CD4-positive, alpha-beta T cell treated with Interleukin-4 for 1 hour (primary cell): ENCODE data around the gene SFMBT2.

Experiments
- DNase-seq, 2 donors: peaks; one replicate each; pipeline ENCODE4 v3.0.0-alpha.2; 2020 to 2022

Gene SFMBT2

DNA sequence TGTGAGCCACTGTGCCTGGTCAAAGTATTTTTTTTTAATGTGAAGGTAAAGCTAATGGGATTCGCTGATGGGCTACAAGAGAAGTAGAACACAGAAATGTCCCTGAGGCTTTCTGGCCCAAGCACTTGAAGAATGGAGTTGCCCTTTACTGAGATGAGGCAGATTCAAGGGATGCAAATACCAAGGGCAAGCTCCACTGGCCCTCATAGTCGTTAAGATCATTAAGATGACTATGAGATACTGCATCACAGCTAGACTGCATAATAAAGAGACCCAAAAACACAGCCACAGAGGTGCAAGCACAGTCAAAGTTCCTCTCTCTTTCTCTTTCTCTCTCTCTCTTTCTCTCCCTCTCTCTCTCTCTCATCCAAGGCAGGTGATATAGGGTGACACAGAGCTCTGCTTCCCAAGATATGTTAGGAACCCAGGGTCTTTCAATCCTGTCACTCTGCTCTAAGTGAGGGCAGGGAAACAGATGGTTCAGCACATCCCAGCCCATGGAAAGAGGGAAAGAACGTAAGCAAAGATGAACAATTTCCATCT lies 117.4 kb downstream of the SFMBT2 start:
- no peak for DNase-seq

DNA sequence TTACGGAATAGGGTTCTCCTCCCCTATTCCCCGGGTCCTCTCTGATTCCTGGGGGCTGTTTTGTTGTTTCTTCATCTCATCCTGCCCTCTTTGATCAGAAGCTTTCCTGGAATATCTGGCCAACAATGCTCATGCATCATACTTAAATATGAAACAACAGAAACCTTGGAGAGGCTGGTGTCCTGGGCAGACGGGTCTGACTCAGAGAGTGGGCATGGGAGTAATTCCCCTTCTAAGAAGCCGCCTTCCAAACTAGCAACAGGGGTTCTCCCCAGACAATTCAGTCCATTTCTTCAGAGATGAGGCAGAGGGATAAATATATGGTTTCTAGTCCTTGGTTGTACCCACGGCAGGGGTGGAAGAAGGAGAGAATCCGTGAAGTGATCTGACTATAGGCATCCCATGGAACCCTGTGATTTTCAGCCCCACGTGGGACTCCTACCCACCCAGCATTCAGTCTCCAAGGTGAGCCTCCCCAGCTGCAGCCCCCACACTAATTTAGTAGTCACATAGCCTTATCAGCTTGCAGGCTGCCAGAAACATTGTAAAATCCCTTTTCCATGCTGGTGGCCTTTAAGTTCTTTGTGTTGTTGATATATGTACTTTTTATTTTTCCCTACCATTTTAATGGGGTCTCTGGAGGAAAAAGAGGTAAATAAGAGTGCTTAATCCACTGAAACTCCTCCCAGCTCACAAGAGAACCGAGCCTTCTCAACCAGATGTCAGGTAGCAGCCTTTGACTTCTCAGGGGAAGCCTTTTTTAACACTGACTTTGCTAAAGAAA lies 119.2 kb downstream of the SFMBT2 start:
- DNase-seq: no peak

DNA sequence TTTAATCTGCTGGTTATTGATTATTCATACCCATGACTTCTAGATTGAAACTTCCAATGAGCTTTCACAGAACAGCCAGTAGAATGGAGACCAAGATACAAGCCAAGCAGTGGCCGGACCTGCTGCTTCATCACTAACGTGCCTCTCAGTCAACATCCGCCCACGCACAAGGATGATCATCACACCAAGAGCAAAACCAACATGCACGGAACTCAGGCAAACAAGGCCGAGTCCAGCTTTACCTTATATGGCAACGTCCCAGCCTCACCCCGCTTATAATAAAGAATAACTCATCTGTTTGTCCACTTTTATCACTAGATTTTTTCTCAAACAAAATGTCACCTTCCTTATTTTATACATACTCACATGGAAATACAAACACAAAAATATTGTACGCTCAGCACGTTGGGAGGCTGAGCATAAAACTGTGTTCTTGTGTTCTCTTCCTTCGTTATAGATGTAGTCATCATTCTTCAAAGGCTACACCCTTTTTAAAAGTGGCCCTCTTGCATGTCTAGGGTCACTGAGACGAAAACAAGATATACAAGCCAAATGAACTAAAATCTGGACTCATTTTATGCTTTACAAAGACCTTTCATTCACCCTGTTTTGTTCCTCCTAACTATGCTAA lies 122.7 kb downstream of the SFMBT2 start:
- DNase-seq: no peak

DNA sequence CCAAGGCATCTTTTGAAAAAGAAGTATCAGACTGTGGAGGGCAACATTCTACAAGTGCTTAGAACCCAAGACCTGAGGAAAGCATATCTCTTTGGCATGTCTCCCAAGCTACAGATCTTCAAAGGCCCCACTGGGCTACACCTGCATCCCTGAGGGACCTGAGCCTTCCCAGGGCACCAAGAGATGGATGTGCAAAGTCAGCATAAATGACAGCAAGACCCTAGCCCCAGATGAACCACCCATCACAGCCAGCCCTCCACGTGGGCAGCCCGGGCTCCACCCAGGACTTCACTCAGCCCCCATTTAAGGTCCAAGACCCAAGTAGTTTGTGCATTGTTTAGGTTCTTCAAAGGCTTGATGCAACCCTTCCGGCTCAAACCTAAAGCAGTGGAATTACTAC lies 123.5 kb downstream of the SFMBT2 start:
- no peak for DNase-seq

DNA sequence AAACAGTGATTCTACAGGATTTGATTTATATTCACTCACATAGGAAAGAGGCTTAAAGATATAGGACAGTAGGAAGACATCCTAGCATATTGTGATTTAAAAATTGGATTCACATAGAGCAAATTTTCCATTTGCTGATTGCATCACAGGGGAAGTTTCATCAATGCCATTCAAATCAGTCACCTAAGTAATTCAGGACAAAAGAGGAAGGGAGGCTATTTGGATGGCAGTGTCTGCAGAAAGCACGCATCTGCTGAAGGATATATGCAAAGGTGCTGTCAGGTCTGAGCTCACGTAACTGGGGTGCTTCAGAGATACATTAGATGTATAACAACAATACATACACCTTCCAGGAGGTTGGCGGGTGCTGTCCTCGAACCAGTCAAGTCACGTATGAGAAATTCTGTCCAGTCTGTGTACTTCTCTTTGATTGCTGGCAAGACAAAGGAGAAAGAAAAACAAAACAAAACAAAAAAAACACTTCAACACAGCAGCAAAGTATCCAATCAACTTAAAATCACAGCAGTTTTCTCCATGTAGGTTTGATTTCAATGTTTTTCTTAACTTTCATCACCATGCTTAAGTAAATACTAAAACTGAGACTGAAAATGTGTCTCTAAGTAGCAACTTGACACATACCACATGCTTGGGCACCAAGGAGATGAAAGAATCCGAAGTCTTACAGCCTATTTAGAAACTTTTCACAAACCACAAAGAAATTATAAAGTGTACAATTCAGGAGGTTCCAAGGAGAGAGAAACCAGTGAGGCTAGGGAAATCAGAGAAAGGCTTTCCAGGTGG lies 125.1 kb downstream of the SFMBT2 start:
- DNase-seq: no peak

DNA sequence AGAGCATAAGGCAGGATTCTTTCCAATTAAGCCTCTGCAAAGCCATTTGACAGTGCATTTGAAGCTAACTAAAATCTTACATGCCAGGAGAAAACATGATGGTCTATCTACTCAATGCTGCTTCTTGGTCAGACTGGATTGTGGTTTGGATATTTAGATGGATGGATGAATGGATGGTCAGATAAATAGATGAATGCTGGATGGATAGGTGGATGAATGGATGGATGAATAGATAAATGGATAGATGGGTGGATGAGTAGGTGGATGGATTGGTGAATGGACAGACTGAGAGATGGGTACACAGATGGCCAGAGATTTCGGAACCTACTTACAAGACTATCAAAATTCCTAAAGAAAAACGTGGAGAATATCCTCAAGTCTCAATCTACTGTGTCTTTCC lies 127.6 kb downstream of the SFMBT2 start:
- DNase-seq: no peak

DNA sequence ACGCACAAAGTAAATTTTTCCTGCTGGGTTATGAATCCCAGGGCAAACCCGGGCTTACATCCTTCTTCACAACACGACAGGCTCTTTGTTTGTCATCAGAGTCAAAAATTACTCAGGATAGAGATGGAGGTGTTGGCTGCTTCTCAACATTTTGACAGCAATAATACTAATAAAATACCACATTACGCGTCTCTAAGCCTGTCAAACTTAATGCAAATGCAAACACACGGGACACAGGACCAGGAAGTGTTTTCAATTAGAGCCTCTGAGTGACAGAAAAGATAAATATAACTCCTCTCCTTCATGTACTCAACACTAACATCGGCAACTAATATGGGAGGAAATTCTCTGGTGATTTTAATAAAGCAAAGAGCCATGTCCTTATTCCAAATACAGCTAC lies 128.4 kb downstream of the SFMBT2 start:
- DNase-seq: no peak

DNA sequence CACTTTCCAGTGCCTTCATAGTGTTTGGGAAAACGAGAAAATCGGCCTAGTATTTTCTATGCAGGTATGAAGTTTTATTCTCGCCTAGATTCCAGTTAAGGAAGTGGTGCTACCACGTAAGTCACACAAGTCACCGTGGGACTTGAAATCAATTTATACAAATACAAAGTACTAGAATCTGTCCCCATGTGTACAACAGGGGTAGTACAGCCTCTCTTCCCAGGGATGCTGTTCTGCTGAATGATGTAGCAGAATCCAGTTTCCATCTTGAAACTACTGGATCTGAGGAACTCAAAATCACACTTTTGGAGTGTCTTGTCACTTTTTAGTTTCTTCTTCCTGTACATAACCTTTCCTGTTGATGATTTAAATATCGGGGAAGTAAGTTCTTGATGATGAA lies 129.4 kb downstream of the SFMBT2 start:
- DNase-seq: no peak

DNA sequence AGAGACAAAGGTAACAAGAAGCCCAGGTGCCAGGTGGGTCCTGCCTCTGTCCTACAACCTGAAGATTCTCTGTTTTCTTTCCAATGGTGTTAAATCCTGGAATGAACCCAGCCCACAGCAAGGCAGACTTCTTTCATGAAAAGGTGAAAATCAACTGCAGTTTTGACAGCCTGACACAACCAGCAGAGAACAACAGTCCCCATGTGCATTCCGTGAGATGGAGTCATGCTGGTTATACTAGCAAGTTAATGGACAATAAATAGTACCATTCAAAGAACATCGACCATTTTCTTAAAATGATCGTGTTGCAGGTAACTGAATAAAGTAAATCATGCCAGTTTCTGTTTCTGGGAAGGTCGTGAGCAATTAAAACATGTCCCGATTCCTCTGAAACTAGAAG lies 131.5 kb downstream of the SFMBT2 start:
- DNase-seq: no peak

DNA sequence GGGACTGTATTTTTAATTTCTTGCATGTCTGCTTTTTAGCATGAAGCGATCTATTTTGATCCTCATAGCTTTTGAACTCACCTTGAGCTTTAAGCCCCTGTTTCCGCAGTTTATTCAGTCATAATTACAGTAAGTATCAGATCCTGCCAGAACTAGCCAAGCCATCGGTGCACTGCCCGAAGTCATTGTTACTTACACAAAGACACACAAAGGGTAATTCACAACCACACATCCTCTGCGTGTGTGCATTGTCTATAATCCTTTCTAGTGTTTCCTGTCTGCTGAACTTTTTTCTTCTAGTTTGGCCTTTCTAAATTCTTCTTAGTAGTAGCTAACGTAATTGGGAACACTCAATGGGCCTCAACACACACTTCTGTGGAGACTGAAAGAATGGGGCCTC lies 133.0 kb downstream of the SFMBT2 start:
- DNase-seq: no peak

DNA sequence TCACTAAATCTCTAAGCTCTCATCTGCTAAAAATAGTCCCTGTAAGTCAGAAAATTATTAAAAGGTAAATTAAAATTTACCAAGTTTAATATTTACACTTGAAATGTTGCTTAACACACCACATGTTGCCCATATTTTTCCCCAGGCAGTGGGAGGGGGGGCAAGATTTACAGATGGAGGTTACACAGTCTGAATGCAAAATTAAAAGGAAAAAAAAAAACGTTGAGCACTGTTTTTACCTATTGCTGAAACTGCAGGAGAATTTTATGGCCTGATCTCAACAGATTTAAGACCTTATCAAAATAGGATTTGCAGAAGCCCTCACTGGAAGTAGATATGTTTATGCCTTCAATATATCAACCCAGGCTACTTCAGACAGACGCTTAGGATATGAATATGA lies 133.4 kb downstream of the SFMBT2 start:
- DNase-seq: no peak

DNA sequence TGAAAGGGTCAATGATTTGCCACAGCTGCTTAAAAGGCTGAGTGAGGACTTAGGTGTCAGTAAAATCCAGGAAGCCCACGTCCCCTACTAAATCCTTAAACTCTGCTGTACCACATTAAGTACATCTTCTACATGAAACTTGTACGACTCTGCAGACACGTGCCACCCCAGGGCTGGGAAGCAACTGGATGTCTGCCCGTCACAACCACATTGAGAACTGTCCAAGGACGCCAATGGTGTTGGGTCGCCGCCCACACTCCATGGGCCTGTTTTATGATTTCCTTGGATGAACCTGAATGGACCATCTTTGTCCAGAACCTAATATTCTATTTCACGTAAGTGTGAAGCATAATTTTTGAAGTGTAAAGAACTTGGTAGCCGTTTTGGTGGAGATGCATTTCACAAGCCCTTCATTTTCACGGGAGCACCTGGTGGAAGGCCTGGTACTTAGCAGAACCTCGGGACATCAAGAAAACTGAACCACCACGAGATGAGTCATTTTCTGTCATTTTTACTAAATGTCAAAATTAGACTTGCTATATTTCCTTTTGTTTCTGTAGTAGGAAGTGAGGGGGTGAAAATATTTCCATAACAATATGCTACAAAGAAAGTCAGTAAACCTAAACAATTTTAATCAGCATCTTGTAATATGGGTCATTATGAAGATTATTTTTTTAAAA lies 134.9 kb downstream of the SFMBT2 start:
- no peak for DNase-seq

DNA sequence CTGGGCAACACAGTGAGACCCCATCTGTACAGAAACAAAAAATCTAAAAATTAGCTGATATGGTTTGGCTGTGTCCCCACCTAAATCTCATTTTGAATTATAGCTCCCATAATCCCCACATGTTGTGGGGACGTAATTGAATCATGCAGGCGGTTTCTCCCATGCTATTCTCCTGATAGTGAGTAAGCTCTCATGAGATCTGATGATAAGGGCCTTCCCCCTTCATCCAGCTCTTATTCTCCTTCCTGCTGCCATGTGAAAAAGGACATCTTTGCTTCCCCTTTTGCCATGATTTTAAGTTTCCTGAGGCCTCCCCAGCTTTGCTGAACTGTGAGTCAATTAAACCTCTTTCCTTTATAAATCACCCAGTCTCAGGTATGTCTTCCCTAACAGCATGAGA lies 136.5 kb downstream of the SFMBT2 start:
- no peak for DNase-seq

DNA sequence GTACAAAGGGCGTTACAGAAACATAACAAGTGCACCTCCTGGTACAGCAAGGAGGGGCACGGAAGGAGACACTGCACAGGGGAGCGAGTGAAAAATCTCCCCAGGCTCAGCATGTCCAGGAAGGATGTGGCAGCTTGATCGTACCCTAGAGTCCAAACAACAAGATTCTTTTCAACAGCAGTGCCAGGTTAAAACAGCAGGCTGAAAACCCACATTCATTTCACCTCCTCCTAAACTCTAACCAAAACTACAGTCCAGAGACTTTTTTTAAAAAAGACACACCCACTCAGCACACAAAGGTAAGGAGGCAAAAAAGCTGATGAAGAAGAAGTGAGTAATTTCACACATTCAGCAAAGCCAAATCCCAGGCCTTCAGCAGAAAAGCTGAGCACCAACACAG lies 138.8 kb downstream of the SFMBT2 start:
- DNase-seq: peak in 1 of 2 donors; percentile 35

DNA sequence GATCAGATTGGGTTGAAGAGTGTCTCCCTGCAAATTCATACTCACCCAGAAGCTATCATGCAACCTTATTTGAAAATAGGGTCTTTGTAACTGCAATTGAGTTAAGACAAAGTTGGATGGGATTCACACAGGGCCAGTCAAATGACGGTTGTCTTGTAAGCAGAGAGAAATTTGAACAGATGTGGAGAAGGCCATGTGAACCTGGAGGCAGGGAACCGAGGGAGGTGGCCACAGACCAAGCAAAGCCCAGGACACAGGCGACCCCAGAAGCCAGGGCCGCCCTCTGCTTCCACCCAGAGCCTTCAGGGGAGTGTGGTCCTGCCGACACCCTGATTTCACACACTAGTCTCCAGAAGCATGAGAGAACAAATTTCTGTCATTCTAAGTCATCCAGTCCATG lies 140.8 kb downstream of the SFMBT2 start:
- no peak for DNase-seq

DNA sequence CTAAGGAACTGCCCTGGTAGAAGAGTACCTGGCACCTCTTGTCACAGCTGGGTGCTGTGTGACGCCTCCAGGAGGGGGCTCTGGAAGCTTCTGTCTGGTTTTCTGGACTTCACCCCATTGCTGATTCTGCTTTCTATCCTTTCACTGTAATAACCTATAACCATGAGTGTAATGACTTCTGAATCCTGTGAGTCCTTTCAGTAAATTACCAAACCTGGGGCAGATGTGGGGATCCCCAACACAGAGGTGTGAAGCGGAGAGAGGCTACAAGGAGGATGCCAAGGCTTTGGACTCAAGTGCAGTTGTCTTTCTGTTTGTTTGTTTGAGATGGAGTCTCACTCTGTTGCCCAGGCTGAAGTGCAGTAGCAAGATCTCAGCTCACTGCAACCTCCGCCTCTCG lies 143.7 kb downstream of the SFMBT2 start:
- DNase-seq: no peak

DNA sequence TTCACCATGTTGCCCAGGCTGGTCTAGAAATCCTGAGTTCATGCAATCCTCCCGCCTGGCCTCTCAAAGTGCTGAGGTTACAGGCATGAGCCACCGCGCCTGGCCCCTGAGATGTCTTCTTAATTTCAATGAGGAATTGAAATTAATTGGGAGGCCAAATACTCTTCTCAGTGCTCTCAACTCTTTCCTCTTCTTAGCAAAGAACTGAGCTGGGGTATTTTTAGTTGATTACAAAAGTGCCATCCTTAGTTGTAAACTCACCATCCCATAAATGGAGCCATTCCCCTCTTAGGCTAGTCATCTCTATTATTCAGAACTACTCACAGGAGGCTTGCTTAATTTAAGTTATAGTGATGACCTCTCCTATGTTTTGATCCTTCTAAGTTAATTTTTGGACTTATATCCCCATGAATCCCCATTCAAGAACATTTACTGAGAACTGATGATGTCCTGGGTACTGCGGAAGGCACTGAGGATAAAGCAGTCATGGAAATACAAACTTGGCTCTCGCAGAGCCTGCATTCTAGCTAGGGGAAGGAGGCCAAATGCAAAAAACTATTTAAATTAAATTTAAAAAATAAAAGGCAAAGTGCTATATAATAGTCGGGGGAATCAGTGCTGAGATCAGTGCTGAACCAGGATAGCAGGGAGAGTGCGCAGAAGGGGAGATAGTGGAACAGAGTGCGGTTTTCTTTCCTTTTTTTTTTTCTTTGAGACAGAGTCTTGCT lies 145.3 kb downstream of the SFMBT2 start:
- DNase-seq: no peak

DNA sequence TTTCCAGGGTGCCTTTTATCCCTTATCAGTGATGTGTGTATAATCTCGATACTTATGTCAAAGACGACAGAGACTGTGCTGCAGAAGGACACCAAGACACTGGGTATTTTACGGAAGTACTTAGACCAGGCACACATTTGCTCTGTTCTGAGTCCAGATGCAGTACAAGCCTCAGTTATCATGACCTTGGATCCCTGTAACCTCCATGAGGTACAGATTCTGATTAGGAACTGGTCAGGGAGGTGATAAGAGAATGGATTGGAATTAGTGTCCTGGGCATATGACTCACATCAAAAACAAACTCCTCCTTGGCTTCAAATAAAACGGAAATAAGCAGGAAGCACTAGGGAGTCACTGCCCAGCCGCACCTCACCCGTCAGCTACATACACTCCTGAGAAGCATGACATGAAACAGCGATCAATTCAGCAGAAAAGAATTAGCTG lies 146.5 kb downstream of the SFMBT2 start:
- DNase-seq: no peak

DNA sequence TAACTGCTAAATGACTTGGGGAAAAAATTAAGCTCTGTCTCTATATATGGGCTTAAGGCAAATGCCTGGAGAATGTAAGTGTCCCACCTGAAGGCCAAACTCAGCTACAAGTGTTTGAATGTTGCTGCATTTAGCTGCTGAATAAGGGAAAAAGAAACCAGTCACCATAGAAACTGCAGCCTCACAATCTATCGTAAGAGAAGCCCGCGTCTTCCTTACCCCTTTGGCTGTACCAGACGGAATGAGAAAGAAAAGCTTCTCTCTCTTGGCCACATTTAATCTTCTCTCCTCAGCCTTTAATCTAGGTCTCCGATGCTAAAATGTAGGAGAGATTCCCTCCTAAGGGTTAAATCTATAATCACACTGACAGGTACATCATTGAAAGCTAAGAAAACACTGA lies 147.2 kb downstream of the SFMBT2 start:
- DNase-seq: no peak

DNA sequence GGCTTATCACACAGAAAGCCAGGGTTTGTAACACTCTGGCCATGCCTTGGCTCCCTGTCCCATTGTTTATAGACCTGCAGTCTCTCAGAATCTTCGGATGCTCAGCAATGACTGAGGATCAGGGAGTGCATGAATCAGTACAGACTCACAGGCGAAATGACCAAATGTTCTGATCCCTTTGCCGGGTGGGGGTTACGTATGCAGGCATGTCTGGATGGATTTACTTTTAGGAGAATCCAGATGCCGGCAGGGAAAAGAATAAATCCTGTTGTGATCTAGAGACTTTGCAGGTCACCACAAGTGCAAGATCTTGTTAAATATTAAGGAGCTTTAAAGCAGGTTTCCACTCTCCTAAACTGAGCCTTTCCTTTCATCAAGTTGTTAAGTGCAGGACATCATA lies 149.5 kb downstream of the SFMBT2 start:
- no peak for DNase-seq

DNA sequence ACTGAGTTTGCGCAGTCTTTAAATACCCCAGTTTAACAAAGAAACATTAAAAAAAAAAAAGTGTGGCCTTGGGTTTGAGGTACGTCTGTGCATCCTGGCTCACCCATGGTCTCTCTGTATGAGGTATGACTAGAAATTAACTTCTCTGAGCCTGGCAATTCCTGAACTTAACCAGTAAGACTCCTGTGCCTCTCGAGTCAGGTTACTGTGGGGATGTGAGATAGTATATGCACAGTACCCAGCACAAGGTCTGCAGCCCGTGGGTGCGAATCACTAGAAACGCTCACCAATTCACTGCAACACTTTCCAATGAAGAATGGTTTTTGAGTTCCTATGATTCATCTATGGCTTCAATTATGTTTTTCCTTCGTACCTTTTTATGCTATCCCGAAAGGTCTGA lies 149.9 kb downstream of the SFMBT2 start:
- DNase-seq: no peak

DNA sequence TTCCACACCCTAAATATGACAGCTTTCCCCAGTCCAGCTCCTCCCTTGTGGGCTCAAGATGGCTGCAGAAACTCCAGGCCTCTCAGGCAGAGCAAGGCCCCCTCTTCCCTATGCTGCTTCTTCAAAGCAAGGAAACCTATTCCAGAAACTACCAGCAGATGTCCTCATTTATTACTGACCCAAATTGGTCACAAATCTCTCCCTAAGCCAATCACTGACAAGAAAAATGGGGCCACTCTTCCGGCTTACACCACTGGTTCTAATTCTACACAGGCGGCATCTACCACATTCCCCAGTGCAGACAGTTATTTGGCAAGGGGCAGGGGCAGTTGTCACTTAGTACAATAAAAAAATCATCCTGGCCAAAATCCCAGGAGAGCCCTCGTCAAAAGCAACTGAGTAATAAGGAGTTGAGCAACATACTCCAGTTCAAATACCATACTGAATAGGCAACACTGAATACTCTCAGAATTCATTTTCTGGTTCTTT lies 150.4 kb downstream of the SFMBT2 start:
- DNase-seq: peak; percentile 28 to 67
